ENCODE results near the gene KRT84.

Gene KRT84, protein sequence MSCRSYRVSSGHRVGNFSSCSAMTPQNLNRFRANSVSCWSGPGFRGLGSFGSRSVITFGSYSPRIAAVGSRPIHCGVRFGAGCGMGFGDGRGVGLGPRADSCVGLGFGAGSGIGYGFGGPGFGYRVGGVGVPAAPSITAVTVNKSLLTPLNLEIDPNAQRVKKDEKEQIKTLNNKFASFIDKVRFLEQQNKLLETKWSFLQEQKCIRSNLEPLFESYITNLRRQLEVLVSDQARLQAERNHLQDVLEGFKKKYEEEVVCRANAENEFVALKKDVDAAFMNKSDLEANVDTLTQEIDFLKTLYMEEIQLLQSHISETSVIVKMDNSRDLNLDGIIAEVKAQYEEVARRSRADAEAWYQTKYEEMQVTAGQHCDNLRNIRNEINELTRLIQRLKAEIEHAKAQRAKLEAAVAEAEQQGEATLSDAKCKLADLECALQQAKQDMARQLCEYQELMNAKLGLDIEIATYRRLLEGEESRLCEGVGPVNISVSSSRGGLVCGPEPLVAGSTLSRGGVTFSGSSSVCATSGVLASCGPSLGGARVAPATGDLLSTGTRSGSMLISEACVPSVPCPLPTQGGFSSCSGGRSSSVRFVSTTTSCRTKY

DNA sequence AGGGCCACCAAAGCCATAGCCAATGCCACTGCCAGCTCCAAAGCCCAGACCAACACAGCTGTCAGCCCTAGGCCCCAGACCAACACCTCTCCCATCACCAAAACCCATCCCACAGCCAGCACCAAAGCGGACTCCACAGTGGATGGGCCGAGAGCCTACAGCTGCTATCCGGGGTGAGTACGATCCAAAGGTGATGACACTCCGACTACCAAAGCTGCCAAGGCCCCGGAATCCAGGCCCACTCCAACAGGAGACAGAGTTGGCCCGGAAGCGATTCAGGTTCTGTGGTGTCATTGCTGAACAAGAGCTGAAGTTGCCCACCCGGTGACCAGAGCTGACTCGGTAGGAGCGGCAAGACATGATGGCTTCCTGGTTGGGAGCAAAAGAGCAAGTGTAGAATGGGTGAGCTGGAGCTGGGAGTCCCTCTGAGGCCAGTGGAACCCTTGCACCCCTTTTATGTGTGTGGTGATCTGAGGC is at the start of gene KRT84:
KRT84 (minus strand) TSS at position 427 of the 477 bp plus-strand sequence; CDS start at position 360, 67 bp downstream.
- FAIRE-seq = no peak

DNA sequence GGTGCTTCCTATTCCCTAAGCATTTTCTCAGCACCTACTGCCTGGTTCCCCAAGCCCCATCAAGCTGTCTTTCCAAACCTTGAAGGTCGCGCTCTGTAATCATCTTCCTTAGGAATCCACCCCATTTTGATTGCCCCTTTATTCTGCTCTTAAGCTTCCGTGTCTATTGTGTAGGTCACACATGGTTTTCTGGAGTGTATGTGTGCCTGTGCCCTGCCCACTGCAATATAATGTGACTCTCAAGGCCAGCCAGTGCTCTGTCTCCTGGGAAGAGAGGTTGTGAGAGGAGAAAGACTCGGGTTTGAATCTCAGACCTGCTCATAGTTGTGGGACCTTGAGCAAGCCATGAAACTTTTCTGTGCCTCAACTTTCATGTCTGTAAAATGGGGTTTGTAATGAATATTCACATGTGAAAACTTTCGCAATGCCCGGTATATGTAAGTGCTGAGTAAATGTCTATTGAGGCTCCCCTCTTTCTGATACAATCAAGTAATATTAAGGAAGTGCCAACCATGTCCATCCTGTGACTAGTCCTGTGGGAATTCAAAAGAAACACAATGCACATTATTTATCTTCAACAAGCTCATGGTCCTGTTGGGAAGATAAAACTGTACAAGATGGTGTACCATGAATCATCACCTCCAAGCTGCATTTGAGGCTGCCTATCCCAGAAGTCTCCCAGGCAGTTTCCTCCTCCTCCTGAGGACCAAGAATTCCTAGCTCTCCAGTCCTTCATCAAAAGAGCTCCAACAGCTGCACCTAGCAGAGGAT is 49.5 kb upstream of the KRT84 start:
- FAIRE-seq = no peak

DNA sequence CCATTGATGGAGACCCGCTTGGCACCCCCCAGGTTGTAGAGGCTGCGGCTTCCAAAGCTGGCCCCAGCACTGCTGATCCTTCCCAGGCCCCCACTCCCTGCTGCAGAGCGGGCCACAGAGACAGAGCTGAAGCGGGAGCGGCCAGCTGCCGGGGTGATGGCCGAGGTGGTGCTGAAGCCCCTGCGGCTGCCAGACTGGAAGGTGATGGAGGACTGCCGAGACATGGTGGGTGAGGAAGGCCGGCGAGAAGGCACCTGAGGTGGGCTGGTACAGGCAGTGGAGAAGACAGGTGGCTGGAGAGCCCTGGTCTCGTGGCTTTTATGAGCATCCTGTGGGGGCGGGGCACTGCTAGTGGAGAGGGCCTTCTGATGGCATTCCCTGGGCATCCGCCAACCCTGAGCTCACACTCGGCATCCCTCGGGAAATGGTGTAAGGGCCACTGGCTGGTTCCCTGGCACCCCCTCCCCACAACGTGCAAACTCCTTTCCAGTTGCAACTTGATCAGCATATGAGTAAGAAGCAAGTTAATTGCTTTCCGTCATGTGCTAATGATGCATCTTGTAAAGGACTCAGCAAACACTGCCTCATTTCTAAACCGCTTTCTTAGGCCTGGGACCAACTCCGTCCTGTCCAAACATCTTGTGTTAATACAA is 48.8 kb upstream of the KRT84 start, which contains the start of gene KRT75:
KRT75 (minus strand) TSS at position 291 of the 653 bp plus-strand sequence; CDS start at position 224, 67 bp downstream.
- no peak for FAIRE-seq

DNA sequence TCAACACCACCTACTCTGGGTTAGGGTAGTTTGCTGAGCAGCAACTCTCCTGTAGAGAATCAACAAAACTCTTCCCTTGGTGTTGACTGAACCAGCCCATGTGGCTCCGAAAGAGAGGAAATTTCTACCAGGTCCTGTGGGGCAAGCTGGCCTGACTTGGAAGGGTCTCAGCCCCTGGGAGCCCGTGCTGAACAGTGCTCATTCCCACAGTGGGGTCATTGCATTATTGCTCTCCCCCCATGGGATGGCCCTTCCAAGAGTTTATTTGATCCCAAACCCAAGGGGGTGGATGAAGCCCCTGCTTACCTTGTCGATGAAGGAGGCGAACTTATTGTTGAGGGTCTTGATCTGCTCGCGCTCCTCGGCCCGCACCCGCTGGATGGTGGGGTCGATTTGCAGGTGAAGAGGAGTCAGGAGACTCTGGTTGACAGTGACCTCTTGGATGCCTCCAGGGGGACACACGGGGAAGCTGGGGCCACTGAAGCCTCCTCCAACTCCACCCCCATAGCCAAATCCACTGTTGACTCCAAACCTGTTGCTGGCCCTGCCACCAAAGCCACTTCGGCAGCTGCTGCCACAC is 48.1 kb upstream of the KRT84 start:
- FAIRE-seq = no peak

DNA sequence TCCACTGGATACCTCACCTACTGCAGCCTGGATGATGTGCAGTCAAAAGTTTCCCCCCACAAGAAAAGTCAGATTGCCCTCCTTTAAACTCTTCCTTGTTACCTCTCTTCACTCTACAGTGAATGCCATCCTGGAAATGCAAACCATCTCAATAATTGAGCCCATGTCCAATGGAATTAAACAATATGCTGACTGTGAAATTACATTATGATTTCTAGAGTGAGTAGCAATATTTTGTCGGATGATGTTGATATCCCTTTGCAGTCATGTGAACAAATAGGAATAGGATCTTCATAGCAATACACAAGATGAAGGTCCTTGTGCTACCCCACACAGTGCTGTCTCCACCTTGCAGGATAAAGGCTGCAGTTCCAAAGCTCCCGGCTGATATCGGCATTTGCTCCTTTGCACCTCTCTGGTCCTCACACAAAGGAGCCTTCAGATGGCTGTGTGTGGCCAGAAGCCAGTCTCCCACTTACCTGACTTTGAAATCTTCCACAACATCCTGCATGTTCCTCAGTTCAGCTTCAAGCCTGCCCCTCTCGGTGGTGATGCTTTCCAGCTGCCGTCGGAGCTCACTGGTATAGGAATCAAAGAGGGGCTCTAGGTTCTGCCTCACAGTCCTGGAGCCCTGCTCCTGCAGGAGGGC is 47.2 kb upstream of the KRT84 start:
- no peak for FAIRE-seq

DNA sequence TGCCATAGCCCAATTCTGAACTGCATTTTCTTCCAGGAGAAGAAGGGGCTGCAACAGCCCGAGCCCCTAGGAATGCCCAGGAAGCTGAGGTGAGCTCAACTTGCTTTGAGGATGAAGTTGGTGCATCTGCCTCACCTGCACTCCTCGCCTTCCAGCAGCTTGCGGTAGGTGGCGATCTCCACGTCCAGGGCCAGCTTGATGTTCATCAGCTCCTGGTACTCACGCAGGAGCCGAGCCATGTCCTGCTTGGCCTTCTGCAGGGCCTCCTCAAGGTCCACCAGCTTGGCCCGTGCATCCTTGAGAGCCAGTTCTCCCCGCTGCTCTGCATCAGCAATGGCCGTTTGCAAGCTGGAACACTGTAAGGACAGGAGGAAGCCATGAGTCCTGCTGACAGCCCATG is 42.7 kb upstream of the KRT84 start:
- no peak for FAIRE-seq

DNA sequence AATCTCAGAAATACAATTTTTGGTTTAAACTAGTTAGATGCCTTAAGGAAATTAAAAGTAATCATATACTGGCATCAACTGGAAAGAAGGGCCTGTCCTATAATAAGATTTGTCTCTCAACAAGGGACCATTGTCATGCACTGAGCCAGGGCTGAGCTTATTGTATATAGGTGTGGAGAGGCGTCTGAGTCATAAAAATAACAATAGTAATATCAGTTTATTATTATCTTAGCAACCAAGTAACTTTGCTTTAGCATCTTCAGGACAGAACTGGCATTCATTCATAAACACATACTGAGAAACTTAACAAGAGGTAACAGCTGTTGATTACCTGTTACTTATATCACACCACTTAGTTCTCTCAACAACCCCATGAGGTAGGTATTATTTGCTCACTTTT is 41.6 kb upstream of the KRT84 start:
- FAIRE-seq = no peak

DNA sequence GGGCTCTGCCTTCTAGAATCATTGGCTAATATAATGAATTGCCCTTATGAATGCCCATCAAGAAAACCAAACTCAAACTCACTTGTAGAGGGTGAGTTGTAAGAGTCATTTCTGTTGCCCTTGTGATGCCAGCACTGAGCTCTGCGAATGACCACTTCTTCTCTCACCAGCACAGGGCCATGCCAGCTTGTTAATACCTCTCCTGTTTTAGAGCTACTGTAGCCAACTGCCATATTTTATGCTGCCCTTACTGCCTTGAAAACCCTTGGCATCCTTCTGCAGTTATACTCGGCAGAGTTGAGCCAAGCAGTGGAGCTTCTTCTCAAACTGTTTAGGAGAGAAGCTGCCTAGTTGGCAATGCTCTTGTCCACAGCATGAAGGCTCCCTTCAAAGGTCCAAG is 40.6 kb upstream of the KRT84 start:
- FAIRE-seq = no peak

DNA sequence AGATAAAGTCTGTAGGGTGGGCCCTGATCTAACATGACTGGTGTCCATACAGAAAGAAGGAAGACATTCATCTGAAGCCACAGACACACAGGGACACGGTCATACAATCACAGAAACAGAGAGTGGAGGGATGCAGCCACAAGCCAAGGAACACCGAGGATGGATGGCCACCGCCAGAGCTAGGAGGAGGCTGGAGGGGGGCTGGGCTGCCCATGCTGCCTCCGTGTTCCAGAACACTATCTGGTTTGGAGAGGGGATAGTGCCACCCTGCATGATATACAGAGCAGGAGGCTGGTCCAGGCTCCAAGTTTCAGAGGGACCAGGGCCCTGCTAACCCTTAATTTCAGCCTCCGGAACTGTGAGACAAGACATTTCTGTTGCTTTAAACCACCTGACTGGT is 40.0 kb upstream of the KRT84 start:
- FAIRE-seq = no peak

DNA sequence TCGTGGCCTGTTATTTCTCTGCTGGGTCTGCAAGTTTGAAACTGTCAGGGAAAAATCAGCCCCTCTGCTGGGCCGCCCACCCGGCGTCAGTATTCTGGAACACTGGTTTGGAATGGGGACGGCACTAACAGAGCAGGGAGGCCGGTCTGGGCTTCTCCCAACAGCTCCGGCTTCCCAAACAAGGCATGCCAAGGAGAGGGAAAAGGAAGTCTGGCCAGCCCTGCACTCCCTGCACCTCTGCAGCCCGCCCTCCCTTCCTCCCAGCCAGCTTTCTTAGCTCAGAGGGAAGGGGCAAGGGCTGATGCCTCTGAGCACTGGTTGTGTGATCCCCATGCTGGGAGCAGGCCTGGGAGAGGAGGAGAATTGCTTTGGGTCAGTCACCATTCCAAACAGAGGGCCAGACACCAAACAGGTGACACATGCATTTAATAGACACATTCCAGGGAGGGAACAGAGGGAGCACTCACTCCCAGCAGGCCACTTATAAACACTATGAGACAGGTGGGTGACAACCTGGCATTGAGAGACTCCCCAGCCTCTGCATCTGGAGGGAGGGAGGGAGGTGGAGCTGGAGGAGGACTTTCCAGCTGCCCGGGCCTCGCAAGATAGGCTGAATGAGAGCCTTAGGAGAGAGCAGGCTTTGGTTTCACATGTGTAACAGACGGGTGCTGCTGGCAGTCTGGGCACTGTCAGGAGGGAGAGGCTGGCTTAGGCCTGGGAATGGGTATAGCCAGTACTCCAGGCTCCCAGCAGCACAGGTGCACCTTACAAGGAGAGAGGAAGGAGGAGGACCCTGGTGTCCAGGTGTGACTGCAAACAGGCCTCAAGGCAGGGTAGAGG is 38.4 kb upstream of the KRT84 start:
- no peak for FAIRE-seq

DNA sequence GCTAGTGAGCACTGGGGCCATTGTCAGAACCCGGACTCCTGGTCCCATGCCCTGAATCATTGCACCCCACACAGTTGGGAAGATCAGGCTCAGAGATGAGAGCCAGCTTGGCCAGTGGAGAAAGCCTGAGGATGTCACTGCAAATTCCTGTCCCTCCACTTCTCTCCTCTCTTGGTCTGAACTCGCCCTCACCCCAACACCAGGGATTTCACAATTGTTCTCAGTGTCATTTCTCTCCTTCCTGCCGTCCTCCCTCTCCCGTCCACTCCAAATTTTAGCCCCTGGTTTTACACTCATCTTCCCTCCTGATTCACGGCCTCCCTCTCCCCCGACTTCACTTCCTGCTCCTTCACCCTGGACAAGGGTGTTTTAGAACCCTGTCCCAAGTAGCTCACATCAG is 37.6 kb upstream of the KRT84 start:
- no peak for FAIRE-seq

DNA sequence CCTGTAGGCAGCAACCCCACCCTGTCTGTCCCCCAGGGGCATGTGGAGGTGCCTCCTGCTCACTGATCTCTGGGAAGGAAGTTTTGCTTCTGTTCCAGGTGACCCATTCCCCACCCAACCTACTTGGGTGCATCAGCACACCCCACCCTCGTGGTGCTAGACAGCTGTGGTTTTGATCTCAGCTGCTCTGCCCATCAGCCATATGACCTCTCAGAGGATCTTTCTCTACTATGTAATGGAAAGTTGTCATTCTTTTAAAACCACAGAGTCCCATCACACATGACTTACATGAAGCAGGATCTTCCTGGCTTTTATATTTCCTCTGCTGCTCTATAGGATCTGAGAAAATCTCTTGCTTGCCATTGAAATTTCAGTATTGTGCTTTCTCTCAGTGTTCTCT is 34.2 kb upstream of the KRT84 start:
- FAIRE-seq = no peak

DNA sequence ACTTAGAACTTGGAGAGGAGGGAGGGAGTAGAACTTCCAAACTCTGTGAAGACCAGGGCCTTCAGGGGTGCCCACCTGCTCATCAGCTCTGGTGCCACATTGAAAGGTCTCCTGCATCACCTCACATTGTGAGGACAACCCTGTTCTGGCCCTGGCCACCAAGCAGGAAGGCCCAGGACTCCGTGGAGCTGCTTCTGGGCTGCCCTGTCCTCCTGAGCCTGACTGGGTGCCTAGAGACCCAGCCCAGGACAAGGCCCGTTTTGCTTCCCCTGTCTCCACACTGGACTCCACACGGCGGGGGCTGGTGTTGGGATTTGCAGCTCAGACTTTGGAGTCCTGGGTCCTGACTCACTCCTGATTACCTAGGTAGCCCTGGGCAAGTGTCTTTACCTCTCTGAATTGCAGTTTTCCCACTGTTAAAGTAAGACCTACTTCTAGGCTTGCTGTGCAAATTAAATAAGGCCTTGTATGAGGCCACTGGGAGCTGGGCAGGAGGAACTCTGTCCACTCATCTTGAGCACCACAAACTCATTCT is 33.2 kb upstream of the KRT84 start:
- no peak for FAIRE-seq

DNA sequence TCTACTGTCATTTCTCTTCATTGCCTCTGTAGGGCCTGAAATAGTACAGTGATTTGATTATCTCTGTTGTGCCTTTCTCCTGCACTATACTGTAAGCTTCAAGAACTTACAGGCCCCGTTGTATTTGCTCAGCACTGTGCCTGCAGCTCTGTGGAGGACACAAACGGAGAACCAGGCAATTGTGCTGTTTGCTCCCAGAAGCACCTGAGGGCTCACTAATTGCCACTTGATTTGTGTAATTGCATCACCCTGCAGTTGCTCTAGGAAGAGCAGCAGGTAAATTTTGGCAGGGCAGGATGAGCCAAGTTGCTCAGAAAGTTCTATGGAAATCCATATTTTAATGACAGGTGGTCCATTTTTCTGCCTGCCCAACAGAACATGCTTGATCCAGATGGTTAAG is 32.3 kb upstream of the KRT84 start:
- FAIRE-seq = no peak

DNA sequence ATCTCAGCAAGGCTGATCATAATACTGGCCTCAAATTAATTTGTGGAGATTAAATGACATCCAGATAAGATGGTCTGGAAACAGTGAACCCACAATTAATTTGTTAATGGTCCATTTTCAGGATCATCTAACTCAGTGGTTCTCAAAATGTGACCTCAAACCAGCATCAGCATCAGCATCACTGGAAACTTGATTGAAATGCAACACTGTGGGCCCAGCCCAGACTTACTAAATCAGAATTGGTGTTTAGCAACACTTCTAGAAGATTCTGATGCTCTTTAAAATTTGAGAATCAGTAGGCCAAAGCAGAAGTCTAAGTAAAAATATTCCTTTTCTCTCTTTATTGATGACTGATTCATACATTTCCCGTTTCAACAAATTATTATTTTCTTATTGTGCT is 31.3 kb upstream of the KRT84 start:
- FAIRE-seq = no peak

DNA sequence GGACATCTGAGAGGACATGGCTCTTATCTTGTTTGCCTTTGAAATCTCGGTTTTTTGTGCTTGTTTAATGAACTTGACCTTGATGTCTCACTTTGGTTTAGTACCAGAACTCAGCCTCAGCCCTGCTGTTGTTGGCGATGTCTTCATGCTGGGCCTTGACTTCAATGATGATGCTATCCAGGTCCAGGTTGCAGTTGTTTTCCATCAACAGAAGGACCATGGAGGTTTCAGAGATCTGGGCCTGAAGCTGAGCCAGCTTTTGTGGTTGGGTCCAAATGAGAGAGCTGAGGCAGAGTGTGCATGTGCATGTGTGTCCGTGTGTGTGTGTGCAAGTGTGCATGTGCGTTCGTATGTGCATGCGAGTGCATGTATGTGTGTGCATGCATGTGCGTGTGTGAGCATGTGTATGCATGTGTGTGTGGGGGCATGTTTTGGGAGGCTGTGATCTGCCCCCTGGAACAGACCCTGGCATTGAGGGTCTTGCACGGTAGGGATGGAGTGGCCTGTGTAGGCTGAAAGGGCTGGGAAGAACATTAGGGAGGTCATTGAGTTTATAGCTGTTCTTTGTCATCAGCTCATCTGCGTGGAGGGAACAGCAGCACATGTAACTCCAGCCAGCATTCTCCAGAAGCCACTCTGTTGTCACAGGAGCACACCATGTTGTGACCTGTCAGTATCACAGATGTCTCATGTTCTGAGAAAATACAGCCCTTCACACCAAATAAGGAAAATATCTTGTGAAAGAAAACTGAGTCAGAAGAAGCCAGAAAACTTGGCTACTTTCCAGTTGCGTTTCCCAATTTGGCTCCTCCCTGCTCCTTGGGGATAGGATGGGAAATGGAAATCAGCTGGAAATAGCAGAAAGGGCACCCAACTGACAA is 30.7 kb upstream of the KRT84 start:
- FAIRE-seq = no peak

DNA sequence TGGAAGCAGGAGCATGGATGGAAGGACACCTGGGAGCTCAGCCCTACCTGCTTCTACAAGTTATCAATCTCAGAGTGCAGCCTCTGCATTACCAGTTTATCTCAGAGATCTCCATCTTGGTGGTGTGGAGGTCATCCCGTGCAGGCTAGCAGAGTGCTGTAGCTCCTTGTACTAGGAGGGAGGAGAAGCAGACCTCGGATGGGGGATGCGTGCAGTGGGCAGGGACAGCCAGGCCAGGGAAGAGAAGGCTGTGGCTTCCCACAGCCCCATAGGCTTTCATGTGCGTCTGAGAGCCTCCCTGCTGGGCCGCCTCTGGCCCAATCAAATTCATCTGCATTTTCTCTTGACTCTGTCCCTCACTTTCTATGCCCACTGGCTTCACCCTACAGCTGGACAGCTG is 29.5 kb upstream of the KRT84 start:
- no peak for FAIRE-seq

DNA sequence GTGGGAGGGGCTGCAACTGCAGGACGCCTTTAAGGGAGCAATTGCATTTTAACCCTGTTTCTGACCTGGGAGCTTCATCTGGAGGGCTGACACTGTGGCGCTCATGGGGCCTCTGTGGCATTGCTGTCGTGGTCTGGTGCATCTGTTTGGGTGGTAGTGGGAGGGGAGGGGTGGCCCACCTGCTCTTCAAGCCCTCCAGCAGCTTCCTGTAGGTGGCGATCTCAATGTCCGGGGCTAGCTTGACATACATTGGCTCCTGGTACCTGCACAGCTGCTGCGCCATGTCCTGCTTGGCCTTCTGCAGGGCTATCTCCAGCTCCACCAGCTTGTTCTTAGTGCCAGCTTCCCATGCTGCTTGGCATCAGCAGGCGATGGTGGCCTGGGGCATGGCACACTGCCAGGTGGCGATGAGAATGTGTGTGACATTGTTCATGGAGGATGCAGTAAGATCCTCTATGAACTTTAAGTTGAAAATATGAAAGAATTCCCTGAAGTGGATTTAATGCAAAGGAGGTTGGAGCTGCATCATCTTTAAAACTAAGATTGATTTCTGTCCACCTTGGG is 28.4 kb upstream of the KRT84 start:
- FAIRE-seq = no peak

DNA sequence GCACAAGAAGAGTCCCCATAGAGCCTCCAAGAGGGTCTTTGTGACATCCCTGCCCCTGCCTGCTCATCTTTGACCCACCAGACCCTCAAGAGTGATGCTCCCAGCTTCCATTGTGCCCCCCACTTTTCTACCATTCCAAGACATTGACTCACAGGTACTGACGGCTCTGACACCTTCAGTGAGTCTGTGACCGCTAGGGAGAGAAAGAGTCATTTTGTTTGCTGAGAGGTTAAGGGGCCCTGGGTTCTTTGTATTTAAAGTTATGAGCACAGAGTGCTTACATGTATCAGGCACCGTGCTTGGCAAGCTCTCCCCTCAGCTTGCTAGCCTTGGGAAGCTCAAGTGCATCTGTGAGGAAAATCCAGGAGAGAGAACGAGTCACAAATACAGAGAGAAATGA is 27.8 kb upstream of the KRT84 start:
- no peak for FAIRE-seq

DNA sequence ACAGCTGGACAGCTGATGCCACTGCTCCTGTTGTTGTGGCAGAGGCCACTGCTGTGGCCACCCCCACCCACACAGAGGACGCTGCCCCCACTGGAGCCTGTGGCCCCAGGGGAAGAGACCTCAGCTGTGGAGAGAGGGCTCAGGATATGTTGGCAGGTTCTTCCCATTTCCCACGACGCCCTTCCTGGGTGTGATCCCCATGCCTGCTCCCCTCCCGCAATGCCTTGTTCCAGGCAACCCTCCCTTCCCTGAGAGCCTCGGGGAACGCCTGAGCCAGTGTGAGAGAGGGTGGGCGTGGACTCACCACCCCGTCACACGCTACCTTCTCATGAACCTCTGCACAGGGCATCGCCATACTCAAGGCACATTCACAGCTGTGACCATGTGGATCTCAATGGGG is 26.4 kb upstream of the KRT84 start:
- FAIRE-seq = no peak
